Upper lobe of left lung (tissue), 4 donors: ENCODE results near the gene LHFPL3.

ENCODE experiments used
- POLR2AphosphoS5 ChIP-seq, 2 donors: sonication (generic); formaldehyde crosslinking; IDR thresholded peaks; one replicate each; pipeline ENCODE4 v1.5.1; 2017; ENCODE audit warnings: antibody characterized with exemption in 2 of 2
- TF ChIP-seq, protein P1 (sequence below), 6 experiments: fragments of 450-650 bp in 4 of 6; fragments of 200-600 bp in 2 of 6; sonication (generic) in 2 of 6; IDR thresholded peaks; one replicate each; pipeline ENCODE4 v1.5.1; 2016 to 2019; ENCODE audit warnings: antibody characterized with exemption in 6 of 6

GRCh38 chr7:104945599-104945956 lies 617.2 kb downstream of the LHFPL3 start:
- TF ChIP-seq, protein P1, sequence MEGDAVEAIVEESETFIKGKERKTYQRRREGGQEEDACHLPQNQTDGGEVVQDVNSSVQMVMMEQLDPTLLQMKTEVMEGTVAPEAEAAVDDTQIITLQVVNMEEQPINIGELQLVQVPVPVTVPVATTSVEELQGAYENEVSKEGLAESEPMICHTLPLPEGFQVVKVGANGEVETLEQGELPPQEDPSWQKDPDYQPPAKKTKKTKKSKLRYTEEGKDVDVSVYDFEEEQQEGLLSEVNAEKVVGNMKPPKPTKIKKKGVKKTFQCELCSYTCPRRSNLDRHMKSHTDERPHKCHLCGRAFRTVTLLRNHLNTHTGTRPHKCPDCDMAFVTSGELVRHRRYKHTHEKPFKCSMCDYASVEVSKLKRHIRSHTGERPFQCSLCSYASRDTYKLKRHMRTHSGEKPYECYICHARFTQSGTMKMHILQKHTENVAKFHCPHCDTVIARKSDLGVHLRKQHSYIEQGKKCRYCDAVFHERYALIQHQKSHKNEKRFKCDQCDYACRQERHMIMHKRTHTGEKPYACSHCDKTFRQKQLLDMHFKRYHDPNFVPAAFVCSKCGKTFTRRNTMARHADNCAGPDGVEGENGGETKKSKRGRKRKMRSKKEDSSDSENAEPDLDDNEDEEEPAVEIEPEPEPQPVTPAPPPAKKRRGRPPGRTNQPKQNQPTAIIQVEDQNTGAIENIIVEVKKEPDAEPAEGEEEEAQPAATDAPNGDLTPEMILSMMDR (IDR thresholded peaks at IDR 0.05), result no peak
- no peak for TF ChIP-seq POLR2AphosphoS5 (IDR thresholded peaks at IDR 0.05)
